ENCODE measurements around the gene OR6J1. TPM values are rescaled to one million over a fixed set of nuclear protein-coding genes. Genes with fewer than 3 reads are reported as not detected.

The OR6J1 gene
- total and polyA plus RNA-seq, 2 donors (not counting 3 experiments of a cell fraction or from before 2014, with no cell fraction given), result not detected

- dilution Hi-C loops (cut with MboI; ENCODE audit: extremely low pct_ligation_motif_present, low sequenced_read_pairs), result no loop called here
- Histone ChIP-seq H4K20me1 (replicated peaks; ENCODE audit: control insufficient read depth, extremely low read depth, insufficient read depth, low read length) (no peaks in the 10 kb centered on the region), H3K4me1 (ENCODE audit: control insufficient read depth, extremely low read depth, insufficient read depth, low read length) (peaks cover 26% of the 10 kb centered on the region), H3K36me3 (ENCODE audit: control insufficient read depth in 2 of 2, extremely low read depth in 1 of 2, insufficient read depth in 2 of 2, low read length in 2 of 2) (no peaks in the 10 kb centered on the region), H3K27ac (ENCODE audit: insufficient read depth, low read depth, low read length) (peak overlapping the region; percentile 91), H3K9me3 (replicated peaks; ENCODE audit: control insufficient read depth, insufficient read depth, low read length) (no peaks in the 10 kb centered on the region), H3K27me3 (ENCODE audit: control insufficient read depth in 2 of 2, insufficient read depth in 2 of 2, low read length in 2 of 2) (no peaks in the 10 kb centered on the region), H3K4me2 (ENCODE audit: insufficient read depth, low read length) (peak overlapping the region; percentile 39), H3K9ac (replicated peaks; ENCODE audit: extremely low read depth, insufficient read depth, low read length) (peak overlapping the region; percentile 64), H3K4me3 (replicated peaks in 1 of 3; ENCODE audit: insufficient read depth in 1 of 3, low read depth in 1 of 3, low read length in 3 of 3) (peak overlapping the region in 1 of 3 experiments; percentile 4), H2AFZ (ENCODE audit: low read depth, low read length) (peak overlapping the region; percentile 43), H3K9me1 (replicated peaks; ENCODE audit: control insufficient read depth, extremely low read depth, insufficient read depth, low read length) (no peaks in the 10 kb centered on the region), H3K79me2 (ENCODE audit: control insufficient read depth, insufficient read depth, low read length) (no peaks in the 10 kb centered on the region)
- BruUV-seq (replicated peaks), result no TSS peak
- CTCF ChIA-PET, result interaction anchor here (1.3 to 2.8 kb wide), 3 partner anchors 9 to 38 kb away, joined by 4 to 39 read pairs (median 7); no protein-coding TSS in a partner anchor
- intact Hi-C loops (cut with micrococcal nuclease), result loop anchor here (1.0 to 2.0 kb wide), 5 partner anchors 22 to 134 kb away; no protein-coding TSS in a partner anchor
- FAIRE-seq (peak; percentile 58), DNase-seq (ENCODE audit: low read depth, low spot score) (peak; percentile 94)
- TF ChIP-seq POLR2A (IDR thresholded peaks at IDR 0.05; ENCODE audit: low read depth, low read length) (peak; percentile 55), GATA2 (IDR thresholded peaks at IDR 0.05; ENCODE audit: insufficient read depth, insufficient read length, low read depth, low read length) (peak; percentile 76), EZH2 (IDR thresholded peaks at IDR 0.05; ENCODE audit: borderline replicate concordance, low read depth, low read length, severe bottlenecking) (no peak), MAX (IDR thresholded peaks at IDR 0.05; ENCODE audit: insufficient read depth, insufficient read length) (no peak), POLR2AphosphoS5 (IDR thresholded peaks at IDR 0.05; ENCODE audit: insufficient read depth, low read depth, low read length) (peak; percentile 49), MYC (IDR thresholded peaks at IDR 0.05; ENCODE audit: low read depth, low read length) (no peak), FOS (IDR thresholded peaks at IDR 0.05; ENCODE audit: borderline replicate concordance, insufficient read depth, low read length) (peak; percentile 43), CTCF (IDR thresholded peaks at IDR 0.05; ENCODE audit: extremely low read depth in 1 of 2, insufficient read depth in 1 of 2, low read depth in 1 of 2, low read length in 2 of 2) (no peak), JUN (IDR thresholded peaks at IDR 0.05; ENCODE audit: borderline replicate concordance, insufficient read depth, insufficient read length, low read depth) (peak; percentile 86)
- POLR2A ChIA-PET, result interaction anchor here (0.7 kb wide), 1 partner anchor 48 kb away, joined by 3 read pairs; no protein-coding TSS in a partner anchor
Measured at GRCh38 chr14:22691171-22691570, 47.0 kb upstream of the OR6J1 start.
